Natural killer cell (primary cell): ENCODE measurements around the gene ARL13B. TPM values are rescaled to one million over a fixed set of nuclear protein-coding genes. Genes with fewer than 3 reads are reported as not detected.
"Not testable (repeated sequence)": the region's sequence is repeated elsewhere in the genome, so short reads cannot be mapped to it uniquely, and the experiment has no call there.

ENCODE experiments used
- ATAC-seq, 3 donors: fragments of 150-1000 bp in 2 of 3; fragments of 200-7000 bp in 1 of 3; cut with Tn5 transposase; 1 replicate in 1 of 3; 2 replicates in 2 of 3; pipeline ENCODE4 v1.10.0; 2021; ENCODE audit warnings: mild to moderate bottlenecking in 2 of 3, moderate library complexity in 2 of 3
- DNase-seq, 2 donors: peaks; one replicate each; pipeline versions ENCODE4 v3.0.0 to v3.0.0-alpha.2; 2013 to 2021; ENCODE audit warnings: mixed read lengths in 1 of 2
- H3K27ac ChIP-seq: one replicate; pipeline ENCODE4 v1.5.1; 2013; ENCODE audit warnings: mild to moderate bottlenecking, low read length
- H3K27me3 ChIP-seq: one replicate; pipeline ENCODE4 v1.6.1; 2013; ENCODE audit warnings: low read length; ENCODE audit not compliant: control insufficient read depth, insufficient read depth
- H3K36me3 ChIP-seq: one replicate; pipeline ENCODE4 v1.6.1; 2013; ENCODE audit warnings: low read length; ENCODE audit not compliant: control insufficient read depth, insufficient read depth
- H3K4me1 ChIP-seq: one replicate; pipeline ENCODE4 v1.6.1; 2013; ENCODE audit warnings: low read length; ENCODE audit not compliant: control insufficient read depth, insufficient read depth
- H3K4me3 ChIP-seq: one replicate; pipeline ENCODE4 v1.5.1; 2013; ENCODE audit warnings: low read length
- H3K9me3 ChIP-seq: one replicate; pipeline ENCODE4 v1.6.1; 2013; ENCODE audit warnings: low read length; ENCODE audit not compliant: control insufficient read depth, insufficient read depth
- H3K27ac Mint-ChIP-seq, 2 donors: one replicate each; pipeline ENCODE4 v1.8.0; 2022; ENCODE audit warnings: mild to moderate bottlenecking in 2 of 2, mixed read lengths in 2 of 2, moderate library complexity in 1 of 2
- H3K27me3 Mint-ChIP-seq, 2 donors: one replicate each; pipeline ENCODE4 v1.8.0; 2022; ENCODE audit warnings: low read depth in 2 of 2, mixed read lengths in 2 of 2
- H3K36me3 Mint-ChIP-seq: one replicate; pipeline ENCODE4 v1.8.0; 2022; ENCODE audit warnings: mixed read lengths
- H3K4me1 Mint-ChIP-seq, 2 donors: one replicate each; pipeline ENCODE4 v1.8.0; 2022; ENCODE audit warnings: mixed read lengths in 2 of 2
- H3K4me3 Mint-ChIP-seq: one replicate; pipeline ENCODE4 v1.8.0; 2022; ENCODE audit warnings: mild to moderate bottlenecking, moderate library complexity, mixed read lengths
- H3K9me3 Mint-ChIP-seq, 2 donors: one replicate each; pipeline ENCODE4 v1.8.0; 2022; ENCODE audit warnings: mixed read lengths in 2 of 2
- CTCF ChIP-seq: fragments of 200-600 bp; IDR thresholded peaks from one replicate; pipeline ENCODE4 v1.8.0; 2022; ENCODE audit warnings: antibody characterized with exemption
- WGBS: methylation state at CpG from one replicate; pipeline ENCODE4 v1.1.7; 2013; ENCODE audit warnings: missing lambda C conversion rate; ENCODE audit not compliant: insufficient coverage; 5-methylcytosine and 5-hydroxymethylcytosine counted together
- intact Hi-C: fragments of 100-400 bp; cut with micrococcal nuclease; formaldehyde crosslinking; loops from one replicate; pipeline ENCODE4 v1.14.2; 2022
- total RNA-seq, 4 donors: library from RNA; stranded (reverse); fragments of 120-200 nt in 1 of 4; gene quantifications; one replicate each; pipeline versions ENCODE4 v1.2.3 to v1.2.4, GENCODE V29; 2013 to 2022

ARL13B gene
- total RNA-seq, 3 donors from 2014 or later (not counting 1 experiment from before 2014, with no cell fraction given), result 8.3 to 14.3 (median 10.5) TPM

DNA sequence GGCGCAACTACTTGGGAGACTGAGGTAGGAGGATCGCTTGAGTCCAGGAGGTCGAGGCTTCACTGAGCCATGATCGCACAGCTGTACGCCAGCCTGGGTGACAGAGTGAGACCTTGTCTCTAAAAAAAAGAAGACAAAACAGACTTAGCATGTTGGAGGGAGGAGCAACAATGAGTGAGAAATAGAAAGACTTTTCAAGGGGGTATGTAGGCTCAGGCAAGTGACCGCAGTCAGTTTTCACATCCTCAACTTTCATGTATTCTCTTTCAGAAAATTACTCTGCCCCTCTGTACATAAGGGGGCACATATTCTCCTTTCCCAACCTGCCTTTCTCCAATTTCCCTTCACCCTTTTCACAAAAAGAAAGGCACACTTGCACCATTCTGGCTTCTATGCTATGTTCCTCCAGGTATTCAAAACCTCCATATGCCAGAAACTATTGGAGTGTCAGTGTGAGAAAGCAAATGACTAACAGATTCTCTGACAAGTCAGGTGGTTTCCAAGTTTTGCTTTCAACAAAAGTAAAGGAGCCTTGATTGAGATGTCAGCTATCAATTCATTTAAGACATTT lies 90.5 kb downstream of the ARL13B start:
- Histone ChIP-seq H3K4me3 (no peak overlapping the region), H3K27ac (no peak overlapping the region), H3K9me3 (no peaks in the 10 kb centered on the region), H3K4me1 (no peaks in the 10 kb centered on the region), H3K36me3 (peaks cover 19% of the 10 kb centered on the region), H3K27me3 (no peaks in the 10 kb centered on the region)
- Mint-ChIP-seq H3K27ac (peak overlapping the region in 1 of 2 donors; percentile 42), H3K36me3 (peaks cover 9% of the 10 kb centered on the region), H3K4me1 (peaks cover 58 to 61% of the 10 kb centered on the region in 2 donors), H3K9me3 (peaks cover 0 to 3% of the 10 kb centered on the region in 2 donors), H3K27me3 (no peaks in the 10 kb centered on the region), H3K4me3 (no peak overlapping the region)
- intact Hi-C loops, result no loop called here
- DNase-seq (no peak), ATAC-seq (no peak)
- no peak for TF ChIP-seq CTCF
- WGBS, result 91% methylated on average over 6 of the region's 6 CpGs

DNA sequence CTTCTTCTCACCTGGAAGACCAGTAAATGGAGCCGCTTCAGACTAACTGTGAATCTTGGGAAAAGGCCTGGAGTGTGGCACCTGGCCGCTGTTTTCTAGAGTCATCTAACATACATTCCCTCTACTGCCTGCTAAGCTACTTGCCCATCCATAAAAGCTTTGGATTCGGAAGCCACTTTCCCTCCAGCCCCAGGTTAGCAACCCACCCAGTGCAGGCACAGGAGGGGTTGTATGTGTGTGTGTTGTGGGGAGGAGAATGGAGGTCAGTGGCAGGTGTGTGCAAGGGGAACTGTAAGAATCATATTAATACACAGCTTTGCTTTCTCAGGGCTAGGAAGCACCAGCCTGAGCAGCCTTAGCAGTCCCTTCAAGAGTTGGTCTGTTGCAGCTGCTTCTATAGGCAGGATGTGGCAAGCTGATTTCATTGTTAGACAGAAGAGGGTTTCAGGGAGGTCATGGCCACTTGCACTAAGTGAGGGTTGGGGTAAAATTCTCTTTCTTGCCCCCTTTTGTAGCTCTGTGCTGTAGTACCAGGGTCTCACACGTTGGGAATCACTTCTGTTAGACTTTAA lies 91.8 kb downstream of the ARL13B start:
- peaks cover 19% of the 10 kb centered on the region for H3K36me3 ChIP-seq
- H3K4me3 Mint-ChIP-seq, result no peak overlapping the region
- no peaks in the 10 kb centered on the region for H3K27me3 ChIP-seq
- ATAC-seq (peak; percentile 43 to 52 (median 46)), DNase-seq (no peak)
- intact Hi-C loops, result no loop called here
- H3K36me3 Mint-ChIP-seq, result peaks cover 9% of the 10 kb centered on the region
- H3K9me3 Mint-ChIP-seq, result peaks cover 0 to 3% of the 10 kb centered on the region in 2 donors
- no peaks in the 10 kb centered on the region for H3K4me1 ChIP-seq
- H3K4me3 ChIP-seq, result no peak overlapping the region
- WGBS, result 92% methylated on average over 3 of the region's 4 CpGs
- H3K9me3 ChIP-seq, result no peaks in the 10 kb centered on the region
- peak overlapping the region; percentile 53 to 57 for H3K27ac Mint-ChIP-seq
- no peaks in the 10 kb centered on the region for H3K27me3 Mint-ChIP-seq
- H3K4me1 Mint-ChIP-seq, result peaks cover 48 to 56% of the 10 kb centered on the region in 2 donors
- H3K27ac ChIP-seq, result no peak overlapping the region
- no peak for TF ChIP-seq CTCF

GRCh38 chr3:94076055-94076454 lies 96.1 kb downstream of the ARL13B start:
- Mint-ChIP-seq H3K9me3 (peaks cover 0 to 6% of the 10 kb centered on the region in 2 donors), H3K36me3 (peaks cover 8% of the 10 kb centered on the region), H3K27me3 (no peaks in the 10 kb centered on the region), H3K27ac (no peak overlapping the region), H3K4me1 (peaks cover 63 to 69% of the 10 kb centered on the region in 2 donors), H3K4me3 (no peak overlapping the region)
- Histone ChIP-seq H3K27ac (no peak overlapping the region), H3K4me1 (peaks cover 13% of the 10 kb centered on the region), H3K36me3 (peaks cover 6% of the 10 kb centered on the region), H3K27me3 (no peaks in the 10 kb centered on the region), H3K4me3 (no peak overlapping the region), H3K9me3 (no peaks in the 10 kb centered on the region)
- ATAC-seq (no peak), DNase-seq (no peak)
- whole genome bisulfite sequencing, result 100% methylated on average over 3 of the region's 3 CpGs
- intact Hi-C loops, result no loop called here
- no peak for TF ChIP-seq CTCF

DNA sequence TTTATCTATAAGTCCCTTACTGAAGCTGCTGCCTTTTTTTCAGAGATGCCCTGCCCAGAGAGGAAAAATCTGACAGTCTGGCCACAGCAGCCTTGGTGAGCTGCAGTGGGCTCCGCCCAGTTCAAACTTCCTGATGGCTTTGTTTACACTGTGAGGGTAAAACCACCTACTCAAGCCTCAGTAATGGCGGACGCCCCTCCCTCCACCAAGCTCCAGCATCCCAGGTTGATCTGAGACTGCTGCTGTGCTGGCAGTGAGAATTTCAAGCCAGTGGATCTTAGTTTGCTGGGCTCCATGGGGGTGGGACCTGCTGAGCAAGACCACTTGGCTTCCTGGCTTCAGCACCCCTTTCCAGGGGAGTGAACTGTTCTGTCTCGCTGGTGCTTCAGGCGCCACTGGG lies 100.6 kb downstream of the ARL13B start:
- H3K9me3 Mint-ChIP-seq, H3K4me3 ChIP-seq, H3K9me3 ChIP-seq, H3K27me3 ChIP-seq, H3K36me3 Mint-ChIP-seq, H3K36me3 ChIP-seq, H3K27me3 Mint-ChIP-seq, intact Hi-C loops: not testable (repeated sequence)
- H3K27ac Mint-ChIP-seq, result peak overlapping the region; percentile 33 to 74
- H3K4me1 Mint-ChIP-seq, result peaks cover 58 to 59% of the 10 kb centered on the region in 2 donors
- ATAC-seq (peak in 2 of 3 donors; percentile 39 to 50), DNase-seq (peak in 1 of 2 donors; percentile 31)
- Histone ChIP-seq H3K27ac (peak overlapping the region; percentile 36), H3K4me1 (peaks cover 18% of the 10 kb centered on the region)
- 51% methylated on average over 5 of the region's 5 CpGs for WGBS
- H3K4me3 Mint-ChIP-seq, result peak overlapping the region; percentile 54
